Sigmoid colon (tissue), 4 donors: ENCODE results near the gene VPS4A.

Experiments
- EP300 ChIP-seq, 4 donors: sonication (generic); formaldehyde crosslinking; IDR thresholded peaks; one replicate each; pipeline ENCODE4 v1.6.1; 2017; ENCODE audit warnings: antibody characterized with exemption in 4 of 4
- POLR2A ChIP-seq, 2 donors: fragments of 450-650 bp; IDR thresholded peaks; one replicate each; pipeline ENCODE4 v1.6.1; 2016; ENCODE audit warnings: antibody characterized with exemption in 2 of 2, mild to moderate bottlenecking in 2 of 2, moderate library complexity in 2 of 2
- POLR2AphosphoS5 ChIP-seq, 4 donors: sonication (generic); formaldehyde crosslinking; IDR thresholded peaks; one replicate each; pipeline ENCODE4 v1.6.1; 2017; ENCODE audit warnings: antibody characterized with exemption in 4 of 4
- TF ChIP-seq, protein P1 (sequence below), 4 experiments: fragments of 450-650 bp in 3 of 4; fragments of 200-600 bp in 1 of 4; IDR thresholded peaks; one replicate each; pipeline ENCODE4 v1.5.1; 2016 to 2019; ENCODE audit warnings: antibody characterized with exemption in 4 of 4, mild to moderate bottlenecking in 3 of 4, moderate library complexity in 2 of 4

DNA sequence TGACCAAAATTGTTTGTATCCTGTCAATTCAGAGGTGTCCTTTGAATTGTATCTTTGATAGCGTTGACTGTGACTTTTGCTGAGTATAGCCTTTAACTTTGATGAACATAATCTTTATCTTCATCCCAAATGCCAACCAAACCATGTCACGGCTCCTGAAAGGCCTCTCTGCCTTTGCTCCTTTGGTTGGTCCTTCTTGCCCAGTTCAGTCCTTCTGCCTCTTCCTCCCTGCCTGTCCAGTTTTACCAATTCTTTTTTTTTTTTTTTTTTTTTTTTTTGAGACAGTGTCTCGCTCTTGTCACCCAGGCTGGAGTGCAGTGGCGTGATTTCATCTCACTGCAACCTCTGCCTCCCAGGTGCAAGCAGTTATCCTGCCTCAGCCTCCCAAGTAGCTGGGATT lies 12.9 kb upstream of the VPS4A start:
- TF ChIP-seq POLR2A (IDR thresholded peaks at IDR 0.05) (no peak), POLR2AphosphoS5 (IDR thresholded peaks at IDR 0.05) (no peak), EP300 (IDR thresholded peaks at IDR 0.05) (no peak)
- TF ChIP-seq, protein P1, sequence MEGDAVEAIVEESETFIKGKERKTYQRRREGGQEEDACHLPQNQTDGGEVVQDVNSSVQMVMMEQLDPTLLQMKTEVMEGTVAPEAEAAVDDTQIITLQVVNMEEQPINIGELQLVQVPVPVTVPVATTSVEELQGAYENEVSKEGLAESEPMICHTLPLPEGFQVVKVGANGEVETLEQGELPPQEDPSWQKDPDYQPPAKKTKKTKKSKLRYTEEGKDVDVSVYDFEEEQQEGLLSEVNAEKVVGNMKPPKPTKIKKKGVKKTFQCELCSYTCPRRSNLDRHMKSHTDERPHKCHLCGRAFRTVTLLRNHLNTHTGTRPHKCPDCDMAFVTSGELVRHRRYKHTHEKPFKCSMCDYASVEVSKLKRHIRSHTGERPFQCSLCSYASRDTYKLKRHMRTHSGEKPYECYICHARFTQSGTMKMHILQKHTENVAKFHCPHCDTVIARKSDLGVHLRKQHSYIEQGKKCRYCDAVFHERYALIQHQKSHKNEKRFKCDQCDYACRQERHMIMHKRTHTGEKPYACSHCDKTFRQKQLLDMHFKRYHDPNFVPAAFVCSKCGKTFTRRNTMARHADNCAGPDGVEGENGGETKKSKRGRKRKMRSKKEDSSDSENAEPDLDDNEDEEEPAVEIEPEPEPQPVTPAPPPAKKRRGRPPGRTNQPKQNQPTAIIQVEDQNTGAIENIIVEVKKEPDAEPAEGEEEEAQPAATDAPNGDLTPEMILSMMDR (IDR thresholded peaks at IDR 0.05), result no peak
